HG03103 (cell line): ENCODE data around the gene KLHL25.
"Not testable (repeated sequence)": the region's sequence is repeated elsewhere in the genome, so short reads cannot be mapped to it uniquely, and the experiment has no call there.

Experiments
- ATAC-seq: cut with Tn5 transposase; IDR thresholded peaks from one replicate; pipeline ENCODE4 v1.9.1; 2021; ENCODE audit warnings: low read depth; ENCODE audit not compliant: unreplicated experiment

KLHL25 gene

DNA sequence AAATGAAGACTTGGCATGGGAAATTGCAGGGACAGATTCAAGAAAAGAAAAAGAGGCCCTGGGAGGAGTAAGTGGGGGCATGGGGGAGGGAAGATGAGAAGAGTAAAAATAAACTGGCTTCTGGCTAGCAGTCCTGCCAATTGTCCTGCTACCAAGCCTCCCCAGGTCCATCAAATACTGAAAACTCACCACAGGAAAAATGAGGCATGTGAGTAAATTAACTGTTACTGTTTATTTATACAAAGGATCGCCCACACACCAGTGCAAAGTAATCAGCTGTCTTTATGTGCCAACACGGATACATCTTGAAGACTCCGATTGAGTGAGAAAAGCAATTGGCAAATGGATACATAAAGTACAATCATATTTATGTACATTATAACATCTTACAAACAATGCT, 10.7 kb upstream of the KLHL25 start:
- ATAC-seq: no peak

DNA sequence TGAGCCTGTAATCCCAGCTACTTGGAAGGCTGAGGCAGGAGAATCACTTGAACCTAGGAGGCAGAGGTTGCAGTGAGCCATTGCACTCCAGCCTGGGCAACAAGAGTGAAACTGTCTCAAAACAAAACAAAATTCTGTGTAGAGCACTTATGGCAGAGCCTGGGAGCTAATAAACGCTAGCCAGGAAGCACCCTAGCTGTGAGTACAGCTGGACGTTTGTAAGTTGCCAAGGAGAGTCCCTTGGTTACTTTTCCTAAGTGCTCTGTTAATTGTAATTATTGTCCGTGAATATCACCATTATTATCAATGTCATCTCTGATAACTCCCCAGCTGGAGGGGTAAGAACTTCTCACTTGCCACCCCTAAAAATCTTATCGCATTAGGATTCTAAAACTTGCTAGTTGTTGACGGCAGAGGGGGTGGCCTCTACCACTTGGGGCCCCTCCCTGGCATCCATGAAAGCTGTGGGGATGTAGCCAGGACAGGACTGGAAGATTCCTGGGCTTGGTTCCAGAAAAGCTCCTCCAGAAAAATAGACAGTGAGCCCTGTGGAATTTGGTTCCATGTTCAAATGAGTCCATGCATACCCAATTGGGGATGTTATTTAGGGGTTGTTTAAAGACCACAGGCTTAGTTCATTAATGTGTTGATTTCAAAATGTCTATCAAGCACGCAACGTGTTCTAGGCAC, 9.9 kb upstream of the KLHL25 start:
- ATAC-seq: no peak

DNA sequence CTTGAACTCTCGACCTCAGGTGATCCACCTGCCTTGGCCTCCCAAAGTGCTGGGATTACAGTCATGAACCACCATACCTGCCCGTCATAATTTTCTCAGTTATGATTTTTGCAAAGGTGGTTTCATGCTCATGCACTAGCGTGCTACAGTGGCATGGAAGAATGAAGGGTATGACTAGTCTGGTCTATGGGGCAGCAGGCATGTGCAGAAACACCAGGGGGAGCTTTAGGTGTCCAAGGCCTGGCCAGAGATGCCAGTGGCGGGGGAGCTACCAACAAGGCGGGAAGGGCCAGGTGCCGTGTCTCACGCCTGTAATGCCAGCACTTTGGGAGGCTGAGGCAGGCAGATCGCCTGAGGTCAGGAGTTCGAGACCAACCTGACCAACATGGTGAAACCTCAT, 7.9 kb upstream of the KLHL25 start:
- not testable (repeated sequence) for ATAC-seq

DNA sequence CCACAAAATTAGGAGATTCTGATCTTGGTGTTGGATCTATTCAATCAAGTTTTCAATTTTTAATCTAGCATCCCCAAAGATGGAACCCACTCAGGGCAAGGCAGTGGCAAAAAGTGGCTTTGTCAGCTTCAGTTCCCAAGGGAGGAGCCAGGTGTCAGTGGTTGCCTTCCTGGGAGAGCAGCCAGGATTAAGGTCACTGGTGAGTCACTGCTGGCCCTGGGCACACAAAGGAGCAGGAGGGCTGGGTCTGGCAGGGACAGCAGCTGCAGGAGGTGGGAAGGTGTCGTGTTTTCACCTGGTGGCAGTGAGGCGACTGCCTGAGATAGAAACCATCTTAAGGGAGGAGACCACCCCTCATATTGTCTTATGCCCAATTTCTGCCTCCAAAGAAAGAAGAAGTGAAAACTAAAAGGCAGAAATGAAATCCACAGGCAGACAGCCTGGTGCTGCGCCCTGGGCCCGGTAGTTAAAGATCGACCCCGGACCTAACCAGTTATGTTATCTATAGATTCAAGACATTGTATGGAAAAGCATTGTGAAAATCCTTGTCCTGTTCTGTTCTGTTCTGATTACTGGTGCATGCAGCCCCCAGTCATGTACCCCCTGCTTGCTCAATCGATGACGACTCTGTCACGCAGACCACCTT, 5.9 kb upstream of the KLHL25 start:
- ATAC-seq: no peak

DNA sequence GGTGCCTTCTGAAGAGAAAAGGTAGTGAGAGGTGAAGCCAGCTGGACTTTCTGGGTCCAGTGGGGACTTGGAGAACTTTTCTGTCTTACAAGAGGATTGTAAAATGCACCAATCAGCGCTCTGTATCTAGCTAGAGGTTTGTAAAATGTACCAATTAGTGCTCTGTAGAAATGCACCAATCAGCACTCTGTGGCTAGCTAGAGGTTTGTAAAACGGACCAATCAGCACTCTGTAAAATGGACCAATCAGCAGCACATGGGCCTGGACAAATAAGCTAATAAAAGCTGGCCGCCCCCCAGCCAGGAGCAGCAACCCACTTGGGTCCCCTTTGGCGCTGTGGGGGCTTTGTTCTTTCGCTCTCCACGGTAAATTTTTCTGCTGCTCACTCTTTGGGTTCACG, 1.6 kb upstream of the KLHL25 start:
- not testable (repeated sequence) for ATAC-seq

DNA sequence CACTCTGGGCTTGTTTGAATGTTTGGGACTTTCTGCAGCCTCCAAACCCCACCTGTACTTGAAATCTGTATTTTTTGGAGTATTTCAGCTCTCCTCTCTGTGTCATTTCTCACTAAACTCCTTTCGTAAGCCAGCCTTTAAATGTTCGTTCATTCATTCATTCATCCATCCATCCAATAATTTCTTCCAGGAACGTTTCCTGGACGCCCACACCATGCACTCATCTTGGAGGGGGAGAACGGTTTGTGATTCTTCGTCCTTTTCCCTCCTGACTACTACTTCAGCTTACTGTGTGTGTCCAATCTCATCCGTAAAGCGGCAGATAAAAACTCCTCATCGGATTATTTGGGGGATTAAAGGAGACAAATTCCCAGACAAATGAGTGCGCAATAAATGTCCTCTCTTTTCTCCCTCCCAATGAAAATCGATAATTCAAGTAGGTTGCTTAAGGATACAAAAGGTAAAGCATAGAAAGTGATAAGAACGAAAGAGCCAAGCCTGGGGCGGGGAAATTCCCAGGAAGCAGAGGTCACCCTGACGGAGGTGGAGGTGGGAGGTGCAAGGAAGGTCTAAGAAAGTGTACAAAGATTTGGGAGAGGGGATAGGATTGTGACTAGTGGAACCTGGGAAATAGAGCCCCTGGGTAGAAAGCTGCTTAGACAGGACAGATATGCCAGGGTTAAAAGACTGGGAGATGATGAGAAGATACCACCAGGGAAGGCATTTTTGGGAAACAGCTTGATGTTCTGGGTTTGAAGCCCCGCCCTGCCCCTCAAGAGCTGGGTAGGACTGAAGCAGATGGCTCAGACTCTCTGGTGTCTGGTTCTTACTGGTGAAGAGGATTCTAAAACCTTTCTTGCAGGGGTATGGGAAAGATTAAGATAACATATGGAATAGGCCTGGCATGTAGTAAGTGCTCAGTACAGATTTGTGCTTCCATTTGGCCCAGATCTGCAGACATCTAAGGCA, 896 bp upstream of the KLHL25 start:
- ATAC-seq: no peak

DNA sequence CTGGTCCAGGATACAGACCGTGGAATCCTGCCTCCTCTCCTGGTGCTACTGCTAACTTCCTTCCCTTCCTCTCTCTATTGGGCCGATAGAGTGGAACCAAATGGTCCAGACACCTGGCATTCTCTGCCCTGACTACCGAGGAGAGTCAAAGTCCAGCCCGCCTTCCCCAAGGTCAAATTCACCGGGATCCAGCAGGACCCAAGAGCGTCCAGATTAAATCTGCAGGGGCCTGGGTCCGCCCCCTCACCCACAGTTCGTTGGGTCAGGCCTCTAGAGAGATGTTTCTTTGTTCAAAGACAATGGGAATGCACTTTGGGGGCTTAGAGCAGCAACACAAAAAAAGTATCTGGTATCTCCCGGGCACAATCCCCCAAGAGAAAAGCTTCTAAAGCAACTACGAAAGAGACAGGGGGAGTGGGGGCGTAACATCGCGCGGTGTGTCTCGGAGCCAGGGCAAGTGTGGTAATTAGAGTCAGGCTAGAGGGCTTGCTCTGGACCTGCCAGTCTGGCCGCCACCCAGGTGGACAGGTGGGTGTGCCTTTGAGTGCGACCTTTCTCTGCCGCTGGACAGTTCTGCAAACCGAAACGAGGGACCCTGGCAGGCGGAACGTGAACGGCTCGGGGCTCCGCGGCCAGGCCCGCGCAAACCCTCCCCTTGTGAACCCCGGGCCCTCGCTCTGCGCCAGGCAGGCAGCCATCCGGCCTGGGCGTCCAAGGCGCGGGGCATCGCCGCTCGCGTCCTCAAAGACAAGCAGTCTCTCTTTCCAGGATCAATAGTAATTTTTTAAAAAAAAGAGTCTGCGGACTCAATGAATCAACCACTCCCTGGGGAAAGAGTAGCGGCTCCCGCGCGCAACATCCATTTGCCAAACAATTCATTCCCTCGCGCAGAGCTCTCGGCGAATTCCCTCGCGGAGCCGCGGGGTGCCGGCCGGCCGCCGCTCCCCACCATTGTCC, 806 bp downstream of the KLHL25 start:
- peak; percentile 20 for ATAC-seq

DNA sequence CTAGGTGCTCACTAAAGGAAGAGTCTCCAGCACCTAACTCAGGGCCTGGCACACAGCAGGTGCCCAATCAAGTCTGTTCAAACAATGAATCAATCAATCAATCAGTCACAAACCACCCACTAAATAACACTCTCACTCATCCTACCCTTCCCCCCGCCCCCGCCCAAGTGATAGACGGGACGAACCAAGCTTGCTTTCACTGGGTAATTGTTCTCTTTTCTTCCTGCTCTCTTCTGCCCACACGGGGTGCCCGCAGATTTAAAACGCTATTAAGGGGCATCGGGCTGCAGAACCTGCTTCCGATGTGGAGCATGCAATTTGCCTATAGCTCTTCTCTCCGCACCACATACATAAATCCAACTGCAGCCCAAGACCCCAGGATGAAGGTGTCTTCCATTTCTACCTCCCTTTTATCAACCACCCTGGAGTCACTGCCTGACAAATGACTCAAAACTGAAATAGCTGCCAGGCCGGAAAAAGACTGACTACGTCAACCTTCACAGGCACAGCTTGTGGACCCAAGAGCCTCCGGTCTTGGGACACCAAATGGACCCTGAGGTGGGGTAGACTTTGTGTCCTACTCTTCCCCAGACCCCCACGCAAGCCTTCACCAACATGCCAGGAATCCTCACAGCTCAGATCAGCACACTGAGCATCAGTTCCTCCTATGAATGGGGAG, 1.7 kb downstream of the KLHL25 start:
- no peak for ATAC-seq

DNA sequence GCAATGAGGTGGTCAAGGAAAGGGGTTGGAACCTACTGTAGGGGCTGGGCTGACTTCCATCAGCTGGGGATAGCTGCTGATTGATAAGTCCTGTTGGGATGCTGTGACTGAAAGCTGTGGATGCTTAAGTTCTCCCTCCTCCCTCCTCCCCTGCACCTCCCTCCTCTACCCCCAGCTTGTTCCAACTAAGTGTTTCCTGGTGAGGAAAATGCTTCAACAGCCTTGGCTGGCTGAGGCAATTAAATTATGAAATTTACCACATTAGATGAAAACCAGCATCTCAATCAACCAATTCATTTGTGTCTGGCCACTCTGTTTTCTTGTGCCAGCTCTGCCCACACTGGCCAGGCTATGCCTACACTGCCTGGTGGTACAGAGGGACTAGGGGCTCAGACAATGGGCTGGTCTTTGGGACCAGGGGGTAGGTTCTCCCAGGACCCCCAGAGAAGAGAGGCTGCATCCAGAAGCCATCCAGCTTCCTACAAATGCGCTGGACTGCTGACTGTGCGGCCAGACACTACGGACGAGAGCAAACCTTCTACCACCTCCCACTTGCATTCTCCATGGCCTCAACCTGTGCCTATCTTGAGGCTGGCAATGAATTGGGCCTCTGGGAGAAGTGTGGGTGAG, 2.5 kb downstream of the KLHL25 start:
- ATAC-seq: no peak

DNA sequence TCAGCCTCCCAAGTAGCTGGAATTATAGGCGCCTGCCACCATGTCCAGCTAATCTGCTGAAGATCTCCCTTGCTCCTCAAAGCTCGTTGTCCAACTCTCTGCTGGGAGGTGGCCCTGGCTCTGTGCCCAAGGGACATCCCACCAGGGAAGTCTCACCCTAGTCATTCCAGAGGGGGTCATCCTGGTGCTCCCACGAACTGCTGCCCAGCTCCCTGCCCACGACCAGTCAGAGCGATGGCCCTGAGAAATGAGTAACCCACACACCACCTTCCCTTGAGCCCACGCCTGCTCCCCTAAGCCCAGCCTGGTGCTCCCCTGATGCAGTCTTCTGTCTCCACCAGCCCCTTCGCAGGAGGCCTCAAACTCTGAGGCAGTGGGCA, 5.2 kb downstream of the KLHL25 start:
- no peak for ATAC-seq

DNA sequence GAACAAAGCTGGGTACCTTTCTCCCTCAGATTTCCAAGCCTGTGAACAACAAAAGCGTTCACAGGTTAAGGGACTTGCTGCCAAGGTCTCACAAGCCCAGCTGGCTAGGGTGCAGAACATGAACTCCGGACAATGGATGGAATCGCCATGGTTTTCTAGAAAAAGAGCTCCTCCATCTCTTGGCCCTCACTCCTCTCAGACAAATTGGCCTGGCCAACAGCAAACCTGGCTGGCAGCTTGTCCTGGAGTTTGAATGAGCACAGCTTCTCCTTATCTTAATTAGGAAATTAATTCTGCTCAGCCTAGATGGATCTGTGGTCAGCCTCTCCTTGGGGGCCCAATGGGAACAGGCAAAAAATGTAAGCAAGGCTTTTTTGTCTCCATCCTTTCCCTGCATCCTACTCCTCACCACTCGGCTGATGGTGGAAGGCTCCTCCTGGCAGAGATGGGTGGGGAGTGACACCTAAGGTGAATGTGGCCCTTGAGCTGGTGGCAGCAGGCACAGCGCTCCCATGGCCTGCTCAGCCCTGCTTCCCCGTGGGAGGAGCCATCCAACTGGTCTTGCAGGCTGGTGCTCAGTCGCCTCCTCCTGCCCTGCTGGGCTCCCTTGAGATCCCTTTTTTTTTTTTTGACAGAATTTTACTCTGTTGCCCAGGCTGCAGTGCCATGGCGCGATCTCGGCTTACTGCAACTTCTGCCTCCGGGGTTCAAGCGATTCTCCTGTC, 5.8 kb downstream of the KLHL25 start:
- ATAC-seq: no peak

DNA sequence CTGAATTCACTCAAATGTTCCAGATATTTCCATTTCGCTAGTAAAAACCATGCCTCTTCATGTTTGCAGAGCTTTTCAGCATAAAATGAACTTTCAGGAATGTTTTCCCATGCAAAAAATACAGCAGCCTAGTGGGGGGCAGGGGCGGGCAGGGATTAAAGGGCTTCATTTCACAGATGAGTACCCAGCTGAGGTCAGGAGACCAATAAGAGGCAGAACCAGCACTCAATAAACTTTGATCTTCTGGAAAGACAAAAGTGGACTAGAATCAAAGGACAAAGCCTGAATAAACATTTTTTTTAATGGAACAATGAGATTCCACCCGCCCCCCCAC, 8.0 kb downstream of the KLHL25 start:
- no peak for ATAC-seq

DNA sequence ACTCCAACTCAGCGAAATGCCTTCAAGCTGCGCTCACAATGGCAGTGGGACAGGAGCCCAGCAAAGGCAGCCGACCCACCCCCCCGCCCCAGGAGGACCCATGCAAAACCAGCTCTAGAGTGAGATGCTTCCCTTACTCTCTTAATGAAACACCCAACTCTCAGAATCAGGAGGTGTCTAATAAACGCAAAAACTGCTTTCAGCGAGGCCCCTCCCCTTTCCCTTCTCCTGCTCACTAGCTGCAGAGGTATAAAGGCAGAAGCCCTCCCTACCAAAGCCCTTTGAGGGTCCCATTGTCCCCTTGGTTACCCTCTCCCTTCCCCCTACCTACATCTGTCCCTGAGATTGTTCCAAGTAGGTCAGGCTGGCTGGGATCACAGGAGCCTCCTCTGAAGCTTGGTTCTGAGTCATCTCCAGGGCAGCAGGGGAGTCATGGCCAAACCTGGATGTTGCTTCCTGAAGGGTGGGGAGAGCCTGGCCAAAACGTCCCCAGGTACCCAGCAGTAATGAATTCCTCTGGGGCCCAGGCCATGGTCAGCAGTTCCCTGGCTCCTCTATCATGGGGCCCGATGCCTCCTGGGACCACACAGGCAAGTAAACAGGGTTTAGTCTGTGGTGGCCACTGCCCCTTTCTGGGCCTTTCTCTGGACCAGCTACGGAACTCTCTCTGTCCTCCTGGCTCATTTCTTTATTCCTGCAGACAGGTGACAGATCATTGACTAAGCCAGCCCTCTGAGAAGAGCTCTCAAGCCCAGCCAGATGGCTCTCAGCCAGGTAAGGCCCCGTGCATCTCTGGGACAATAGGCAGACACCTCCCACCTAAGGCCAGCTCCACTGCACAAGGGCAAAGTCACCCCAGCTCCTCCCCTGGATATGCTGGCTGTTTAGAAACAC, 8.6 kb downstream of the KLHL25 start:
- ATAC-seq: no peak

DNA sequence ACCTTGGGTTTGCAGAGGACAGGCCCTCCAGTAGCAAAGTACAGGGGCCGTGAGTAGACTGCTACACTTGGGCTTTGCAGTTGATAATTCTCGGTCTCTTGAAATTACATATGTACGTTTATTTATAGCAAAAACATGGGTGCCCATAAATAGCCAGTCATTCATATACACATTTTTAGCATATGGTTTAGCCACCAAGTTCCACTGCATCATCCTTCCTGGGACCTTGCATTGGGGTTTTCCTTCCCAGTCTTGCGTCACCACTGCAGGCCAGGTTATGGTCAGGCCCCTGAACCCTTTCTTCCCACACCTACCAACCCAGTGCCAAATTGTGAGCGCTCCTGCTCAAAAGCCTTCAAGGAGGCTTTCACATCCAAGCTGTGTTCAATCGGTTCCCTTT, 12.7 kb downstream of the KLHL25 start:
- no peak for ATAC-seq

DNA sequence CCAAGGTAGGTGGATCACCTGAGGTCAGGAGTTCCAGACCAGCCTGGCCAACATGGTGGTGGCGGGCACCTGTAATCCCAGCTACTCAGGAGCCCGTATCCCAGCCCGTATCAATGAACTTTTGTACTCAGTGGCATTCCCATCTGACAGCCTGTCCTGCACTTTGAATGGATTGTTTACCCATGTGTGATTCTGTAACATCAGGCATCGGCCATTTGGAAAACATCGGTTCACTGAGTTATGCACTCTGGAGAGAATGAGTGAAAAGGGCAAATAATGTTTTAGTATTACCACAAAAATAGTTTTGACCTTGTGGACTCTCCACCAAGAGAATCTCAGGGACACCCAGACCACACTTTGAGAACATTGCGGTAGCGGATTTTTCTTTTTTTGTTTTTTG, 13.6 kb downstream of the KLHL25 start:
- no peak for ATAC-seq

DNA sequence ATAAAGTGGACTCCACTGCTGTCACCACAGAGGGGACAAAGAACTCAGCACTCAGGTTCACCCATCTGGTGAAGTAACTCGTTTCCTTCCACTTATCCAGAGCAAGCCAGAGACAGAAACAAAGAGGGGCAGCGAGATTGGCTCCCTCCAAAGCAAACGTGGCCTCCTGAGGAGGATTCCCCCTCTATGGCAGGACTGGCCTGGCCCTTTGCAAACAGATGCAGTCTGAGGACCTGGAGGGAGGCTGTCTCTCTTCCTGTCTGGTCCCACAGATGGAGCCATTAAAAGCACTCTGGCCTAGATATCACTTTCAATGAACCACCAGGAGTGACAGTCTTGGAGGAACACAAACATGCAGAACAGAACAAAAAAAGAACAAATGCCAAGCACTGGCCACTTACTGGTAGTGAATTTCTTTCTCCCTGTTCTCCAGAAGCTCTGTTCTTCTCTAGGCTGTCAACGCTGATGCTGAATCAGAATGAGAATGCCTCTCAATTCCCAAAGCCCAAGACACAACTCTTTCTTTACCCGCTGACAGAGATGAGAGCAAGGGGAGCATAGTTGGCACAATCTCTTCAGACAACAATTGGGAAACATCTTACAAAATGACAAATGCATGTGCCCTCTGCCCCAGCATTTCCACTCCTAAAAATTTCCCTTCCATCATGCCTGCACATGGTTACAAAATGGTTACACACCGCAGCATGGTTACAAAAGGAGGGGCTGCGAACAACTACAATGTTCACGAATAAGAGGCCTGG, 14.3 kb downstream of the KLHL25 start:
- no peak for ATAC-seq

DNA sequence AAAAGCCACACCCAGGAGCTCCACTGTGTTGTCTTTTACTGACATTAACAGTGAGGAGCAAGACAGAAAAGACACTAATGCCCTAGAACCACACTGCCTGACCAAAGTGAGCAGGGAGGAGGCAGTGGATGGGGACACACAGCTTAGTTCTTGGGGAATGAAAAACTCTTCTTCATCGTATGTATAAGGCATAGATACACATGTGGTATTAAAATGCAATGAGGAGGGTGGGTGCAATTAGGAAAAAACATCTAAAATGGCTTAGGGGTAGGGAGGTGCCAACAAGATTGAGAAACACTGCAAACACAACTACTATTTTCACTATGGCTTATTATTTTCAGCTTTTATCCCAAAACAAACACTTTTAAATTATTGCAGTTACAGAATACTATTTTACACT, 15.5 kb downstream of the KLHL25 start:
- no peak for ATAC-seq
